Fibroblast of lung (primary cell): ENCODE data around the gene CMTM7. TPM values are rescaled to one million over a fixed set of nuclear protein-coding genes. Genes with fewer than 3 reads are reported as not detected.

Experiments
- DNase-seq, 2 donors: peaks; one replicate each; pipeline versions ENCODE4 v3.0.0 to v3.0.0-alpha.2; 2010; ENCODE audit warnings: low read depth in 2 of 2
- H2AFZ ChIP-seq: 2 replicates; pipeline ENCODE4 v1.5.1; 2012; ENCODE audit warnings: low read length, control low read depth, inconsistent platforms
- H3K27ac ChIP-seq: 2 replicates; pipeline ENCODE4 v1.5.1; 2011; ENCODE audit warnings: low read length, control low read depth; ENCODE audit not compliant: insufficient read depth
- H3K27me3 ChIP-seq: 2 replicates; pipeline ENCODE4 v1.5.1; 2011; ENCODE audit warnings: mild to moderate bottlenecking, low read length; ENCODE audit not compliant: control insufficient read depth, insufficient read depth
- H3K36me3 ChIP-seq: 2 replicates; pipeline ENCODE4 v1.5.1; 2011; ENCODE audit warnings: low read length; ENCODE audit not compliant: control insufficient read depth, insufficient read depth
- H3K4me1 ChIP-seq: 2 replicates; pipeline ENCODE4 v1.5.1; 2011; ENCODE audit warnings: low read length; ENCODE audit not compliant: control insufficient read depth, insufficient read depth; ENCODE audit errors: extremely low read depth
- H3K4me2 ChIP-seq: 2 replicates; pipeline ENCODE4 v1.5.1; 2011; ENCODE audit warnings: low read length, control low read depth; ENCODE audit not compliant: insufficient read depth; ENCODE audit errors: extremely low read depth
- H3K4me3 ChIP-seq, 4 experiments: fragments of 200-600 bp in 1 of 4; sonication (generic) in 1 of 4; replicated peaks in 1 of 4; 2 replicates each; pipeline ENCODE4 v1.5.1; 2011 to 2016; ENCODE audit warnings: low read length in 4 of 4, low read depth in 3 of 4, mild to moderate bottlenecking in 3 of 4, control low read depth in 2 of 4, inconsistent platforms in 1 of 4, mixed read lengths in 1 of 4; ENCODE audit not compliant: insufficient read depth in 1 of 4; ENCODE audit errors: control extremely low read depth in 1 of 4
- H3K79me2 ChIP-seq: 2 replicates; pipeline ENCODE4 v1.5.1; 2012; ENCODE audit warnings: mild to moderate bottlenecking, low read length, inconsistent platforms; ENCODE audit not compliant: control insufficient read depth, insufficient read depth
- H3K9ac ChIP-seq: 2 replicates; pipeline ENCODE4 v1.5.1; 2011; ENCODE audit warnings: mild to moderate bottlenecking, low read length, control low read depth; ENCODE audit not compliant: insufficient read depth
- H3K9me3 ChIP-seq: 2 replicates; pipeline ENCODE4 v1.5.1; 2012; ENCODE audit warnings: low read depth, low read length; ENCODE audit not compliant: control insufficient read depth, insufficient read depth
- H4K20me1 ChIP-seq: 2 replicates; pipeline ENCODE4 v1.5.1; 2011; ENCODE audit warnings: low read length; ENCODE audit not compliant: control insufficient read depth, insufficient read depth; ENCODE audit errors: extremely low read depth
- CTCF ChIP-seq, 2 donors: IDR thresholded peaks in 1 of 2; conservative IDR thresholded peaks in 1 of 2; 1 replicate in 1 of 2; 2 replicates in 1 of 2; pipeline ENCODE4 v1.5.1; 2011 to 2012; ENCODE audit warnings: low read length in 2 of 2, control low read depth in 1 of 2, inconsistent platforms in 1 of 2, low read depth in 1 of 2, mild to moderate bottlenecking in 1 of 2
- EZH2 ChIP-seq: IDR thresholded peaks from 2 replicates; pipeline ENCODE4 v1.5.1; 2012; ENCODE audit warnings: low read length, control low read depth, mild to moderate bottlenecking; ENCODE audit errors: missing control alignments
- polyA plus RNA-seq, 2 donors: library from polyadenylated mRNA; depleted of rRNA in 1 of 2; stranded (reverse) in 1 of 2; unstranded in 1 of 2; fragments of >200 nt; gene quantifications; 2 replicates each; pipeline ENCODE4 v1.2.1, GENCODE V29; 2011 to 2012; ENCODE audit warnings: missing spikeins in 1 of 2
- total RNA-seq: library from RNA; depleted of rRNA; stranded (reverse); fragments of >200 nt; gene quantifications from 2 replicates; pipeline ENCODE4 v1.2.1, GENCODE V29; 2014

The CMTM7 gene
- total and polyA plus RNA-seq, 2 donors (not counting 1 experiment from before 2014, with no cell fraction given) = 3.5 to 9.3 TPM

- Histone ChIP-seq H3K4me2 (no peak overlapping the region), H3K4me3 (no peak overlapping the region), H2AFZ (no peak overlapping the region), H3K9ac (no peak overlapping the region), H3K9me3 (no peaks in the 10 kb centered on the region), H3K36me3 (peaks cover 2% of the 10 kb centered on the region), H4K20me1 (no peaks in the 10 kb centered on the region), H3K27me3 (no peaks in the 10 kb centered on the region), H3K27ac (no peak overlapping the region), H3K4me1 (no peaks in the 10 kb centered on the region), H3K79me2 (no peaks in the 10 kb centered on the region)
- DNase-seq = no peak
- TF ChIP-seq EZH2 = no peak
- TF ChIP-seq CTCF (conservative IDR thresholded peaks at IDR 0.05 in 1 of 2, IDR thresholded peaks at IDR 0.05 in 1 of 2; ENCODE audit: low read depth in 1 of 2, low read length in 2 of 2) = no peak
Measured at GRCh38 chr3:32450426-32450825, 58.8 kb downstream of the CMTM7 start.

- Histone ChIP-seq H2AFZ (no peak overlapping the region), H3K4me1 (no peaks in the 10 kb centered on the region), H3K79me2 (no peaks in the 10 kb centered on the region), H3K4me3 (no peak overlapping the region), H3K9me3 (no peaks in the 10 kb centered on the region), H3K4me2 (no peak overlapping the region), H3K9ac (no peak overlapping the region), H3K36me3 (peaks cover 2% of the 10 kb centered on the region), H3K27ac (no peak overlapping the region), H3K27me3 (no peaks in the 10 kb centered on the region), H4K20me1 (no peaks in the 10 kb centered on the region)
- TF ChIP-seq EZH2 = no peak
- TF ChIP-seq CTCF (conservative IDR thresholded peaks at IDR 0.05 in 1 of 2, IDR thresholded peaks at IDR 0.05 in 1 of 2; ENCODE audit: low read depth in 1 of 2, low read length in 2 of 2) = no peak
- no peak for DNase-seq
Measured at GRCh38 chr3:32450992-32451659, 59.5 kb downstream of the CMTM7 start.

- H3K27me3 ChIP-seq = no peaks in the 10 kb centered on the region
- no peaks in the 10 kb centered on the region for H3K79me2 ChIP-seq
- no peak overlapping the region for H3K27ac ChIP-seq
- no peak for DNase-seq
- H3K36me3 ChIP-seq = peaks cover 2% of the 10 kb centered on the region
- no peaks in the 10 kb centered on the region for H3K9me3 ChIP-seq
- H2AFZ ChIP-seq = no peak overlapping the region
- no peak for TF ChIP-seq CTCF (conservative IDR thresholded peaks at IDR 0.05 in 1 of 2, IDR thresholded peaks at IDR 0.05 in 1 of 2; ENCODE audit: low read depth in 1 of 2, low read length in 2 of 2)
- TF ChIP-seq EZH2 = no peak
- no peak overlapping the region for H3K4me2 ChIP-seq
- H3K4me1 ChIP-seq = no peaks in the 10 kb centered on the region
- no peak overlapping the region for H3K9ac ChIP-seq
- no peaks in the 10 kb centered on the region for H4K20me1 ChIP-seq
- no peak overlapping the region for H3K4me3 ChIP-seq
Measured at GRCh38 chr3:32452009-32452408, 60.4 kb downstream of the CMTM7 start.
